ENCODE results near the gene NFIL3.

DNA sequence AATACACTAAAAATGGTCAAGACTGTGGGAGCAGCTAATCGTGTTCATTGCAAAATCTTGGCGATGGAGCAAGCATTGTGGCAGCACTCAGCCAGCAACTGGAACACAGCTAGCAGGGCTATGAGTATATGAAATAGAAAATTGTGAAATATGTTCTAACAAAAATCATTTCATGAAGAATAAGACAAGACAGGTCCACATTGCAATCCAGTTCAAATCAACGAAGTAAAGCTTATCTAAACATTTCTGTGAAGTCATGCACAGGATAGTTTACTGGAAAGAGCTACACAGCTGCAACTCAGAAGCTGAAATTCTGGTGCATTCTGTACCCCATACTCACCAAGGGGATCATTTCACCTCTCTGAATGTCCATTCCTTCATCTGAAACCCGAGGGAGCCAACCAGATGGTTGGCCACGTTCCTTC is 5.3 kb upstream of the NFIL3 start:
- TF ChIP-seq POLR2A (IDR thresholded peaks at IDR 0.05) = no peak
- TF ChIP-seq, protein P1, sequence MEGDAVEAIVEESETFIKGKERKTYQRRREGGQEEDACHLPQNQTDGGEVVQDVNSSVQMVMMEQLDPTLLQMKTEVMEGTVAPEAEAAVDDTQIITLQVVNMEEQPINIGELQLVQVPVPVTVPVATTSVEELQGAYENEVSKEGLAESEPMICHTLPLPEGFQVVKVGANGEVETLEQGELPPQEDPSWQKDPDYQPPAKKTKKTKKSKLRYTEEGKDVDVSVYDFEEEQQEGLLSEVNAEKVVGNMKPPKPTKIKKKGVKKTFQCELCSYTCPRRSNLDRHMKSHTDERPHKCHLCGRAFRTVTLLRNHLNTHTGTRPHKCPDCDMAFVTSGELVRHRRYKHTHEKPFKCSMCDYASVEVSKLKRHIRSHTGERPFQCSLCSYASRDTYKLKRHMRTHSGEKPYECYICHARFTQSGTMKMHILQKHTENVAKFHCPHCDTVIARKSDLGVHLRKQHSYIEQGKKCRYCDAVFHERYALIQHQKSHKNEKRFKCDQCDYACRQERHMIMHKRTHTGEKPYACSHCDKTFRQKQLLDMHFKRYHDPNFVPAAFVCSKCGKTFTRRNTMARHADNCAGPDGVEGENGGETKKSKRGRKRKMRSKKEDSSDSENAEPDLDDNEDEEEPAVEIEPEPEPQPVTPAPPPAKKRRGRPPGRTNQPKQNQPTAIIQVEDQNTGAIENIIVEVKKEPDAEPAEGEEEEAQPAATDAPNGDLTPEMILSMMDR (IDR thresholded peaks at IDR 0.05) = no peak
